Activated CD8-positive, alpha-beta memory T cell treated with anti-CD3 and anti-CD28 coated beads, Interleukin-2, amount 50 U/mL, for 1 hour (primary cell): Measurements from ENCODE around the gene NBPF3.
"Not testable (repeated sequence)": the region's sequence is repeated elsewhere in the genome, so short reads cannot be mapped to it uniquely, and the experiment has no call there.

Experiments
- DNase-seq: peaks from one replicate; pipeline ENCODE4 v3.0.0-alpha.2; 2020; ENCODE audit errors: extremely low read depth

The NBPF3 gene

GRCh38 chr1:21439721-21440629, at the start of gene NBPF3:
Gene NBPF3 (plus strand): TSS chr1:21440137. CDS start chr1:21445087, 4,950 bp downstream.
- peak; percentile 65 for DNase-seq

- no peak for DNase-seq
Observed at GRCh38 chr1:21391497-21391896, 48.4 kb upstream of the NBPF3 start.

- DNase-seq = no peak
Observed at GRCh38 chr1:21392587-21393263, 47.2 kb upstream of the NBPF3 start.

GRCh38 chr1:21396516-21396915, 43.4 kb upstream of the NBPF3 start:
- DNase-seq = no peak

GRCh38 chr1:21397813-21398188, 42.1 kb upstream of the NBPF3 start:
- no peak for DNase-seq

- DNase-seq = not testable (repeated sequence)
Observed at GRCh38 chr1:21401726-21402346, 38.1 kb upstream of the NBPF3 start.

- DNase-seq = no peak
Observed at GRCh38 chr1:21406659-21407058, 33.3 kb upstream of the NBPF3 start.

GRCh38 chr1:21409897-21410296, 30.0 kb upstream of the NBPF3 start:
- DNase-seq = not testable (repeated sequence)

GRCh38 chr1:21414015-21414414, 25.9 kb upstream of the NBPF3 start:
- DNase-seq = no peak

GRCh38 chr1:21420378-21420777, 19.6 kb upstream of the NBPF3 start:
- not testable (repeated sequence) for DNase-seq

GRCh38 chr1:21421307-21421706, 18.6 kb upstream of the NBPF3 start:
- DNase-seq = not testable (repeated sequence)

GRCh38 chr1:21427798-21428480, 12.0 kb upstream of the NBPF3 start:
- not testable (repeated sequence) for DNase-seq

- DNase-seq = not testable (repeated sequence)
Observed at GRCh38 chr1:21428481-21429073, 11.4 kb upstream of the NBPF3 start.

GRCh38 chr1:21429210-21429609, 10.7 kb upstream of the NBPF3 start:
- not testable (repeated sequence) for DNase-seq

GRCh38 chr1:21430875-21431274, 9.1 kb upstream of the NBPF3 start:
- DNase-seq = not testable (repeated sequence)

- no peak for DNase-seq
Observed at GRCh38 chr1:21434394-21434793, 5.5 kb upstream of the NBPF3 start.

- DNase-seq = no peak
Observed at GRCh38 chr1:21435646-21436487, 4.1 kb upstream of the NBPF3 start.

GRCh38 chr1:21436488-21437340, 3.2 kb upstream of the NBPF3 start:
- no peak for DNase-seq

GRCh38 chr1:21437341-21437640, 2.6 kb upstream of the NBPF3 start:
- DNase-seq = no peak
